ENCODE results near the gene GNAZ.

Gene GNAZ

GRCh38 chr22:23161029-23161428 is 90.7 kb downstream of the GNAZ start:
- no peak for TF ChIP-seq EZH2 (IDR thresholded peaks at IDR 0.05)
- TF ChIP-seq FOXP2 (optimal IDR thresholded peaks at IDR 0.05; ENCODE audit: control extremely low read depth, extremely low read length, insufficient read depth), result no peak
- TF ChIP-seq POLR2AphosphoS5 (IDR thresholded peaks at IDR 0.05; ENCODE audit: borderline replicate concordance, low read depth, low read length), result no peak
- Histone ChIP-seq H3K36me3 (ENCODE audit: insufficient read depth, low read length) (no peaks in the 10 kb centered on the region), H3K4me3 (no peak overlapping the region), H3K9me3 (ENCODE audit: low read depth, low read length) (no peaks in the 10 kb centered on the region), H3K27ac (no peak overlapping the region), H3K9ac (ENCODE audit: insufficient read length) (no peak overlapping the region)
- DNase-seq (ENCODE audit: low read depth, low spot score), result no peak

DNA sequence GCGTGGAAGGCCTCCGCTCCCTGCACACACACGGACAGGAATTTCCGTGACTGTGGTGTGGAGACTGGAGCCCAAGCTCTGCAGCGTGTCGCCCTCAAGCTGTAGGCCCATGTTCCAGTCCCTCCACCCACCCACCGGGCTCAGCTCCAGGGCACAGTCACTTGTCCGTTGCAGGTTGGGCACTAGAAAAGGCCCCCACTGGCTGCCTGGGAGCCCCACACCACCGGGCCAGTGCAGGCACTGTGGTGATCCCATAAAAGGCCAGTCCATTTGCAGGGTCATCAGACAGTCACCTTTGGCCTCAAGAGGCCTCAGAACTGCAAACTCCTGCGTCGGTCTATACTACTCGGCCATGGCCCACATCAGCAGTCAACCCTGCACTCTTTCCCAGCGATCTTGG is 91.3 kb downstream of the GNAZ start:
- no peak for DNase-seq (ENCODE audit: low read depth, low spot score)
- Histone ChIP-seq H3K36me3 (ENCODE audit: insufficient read depth, low read length) (no peaks in the 10 kb centered on the region), H3K9ac (ENCODE audit: insufficient read length) (no peak overlapping the region), H3K9me3 (ENCODE audit: low read depth, low read length) (no peaks in the 10 kb centered on the region), H3K4me3 (no peak overlapping the region), H3K27ac (no peak overlapping the region)
- no peak for TF ChIP-seq FOXP2 (optimal IDR thresholded peaks at IDR 0.05; ENCODE audit: control extremely low read depth, extremely low read length, insufficient read depth)
- no peak for TF ChIP-seq POLR2AphosphoS5 (IDR thresholded peaks at IDR 0.05; ENCODE audit: borderline replicate concordance, low read depth, low read length)
- no peak for TF ChIP-seq EZH2 (IDR thresholded peaks at IDR 0.05)

GRCh38 chr22:23163665-23164064 is 93.3 kb downstream of the GNAZ start:
- no peak overlapping the region for H3K9ac ChIP-seq (ENCODE audit: insufficient read length)

DNA sequence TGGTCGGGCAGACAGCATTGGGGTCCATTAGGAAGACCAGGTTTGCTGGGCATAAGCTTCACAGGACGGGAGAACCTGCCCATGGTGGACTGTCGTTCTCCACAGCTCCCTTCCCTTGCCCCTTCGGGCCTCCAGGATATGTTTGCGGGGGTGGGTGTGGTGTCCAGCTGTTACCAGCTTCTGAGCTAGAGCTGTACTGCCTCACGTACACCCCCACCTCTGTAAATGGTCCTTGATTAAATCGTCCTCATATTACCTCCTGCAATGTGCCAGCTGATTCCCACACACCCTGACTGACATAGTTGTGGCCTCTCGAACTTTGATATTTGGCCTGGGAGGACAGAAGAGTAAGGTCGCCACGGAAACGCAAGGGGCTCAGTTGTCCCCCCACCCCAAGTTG is 93.8 kb downstream of the GNAZ start:
- no peak for DNase-seq (ENCODE audit: low read depth, low spot score)
- no peak overlapping the region for H3K27ac ChIP-seq
- H3K4me3 ChIP-seq, result no peak overlapping the region
- H3K9ac ChIP-seq (ENCODE audit: insufficient read length), result no peak overlapping the region
- TF ChIP-seq EZH2 (IDR thresholded peaks at IDR 0.05) (no peak), FOXP2 (optimal IDR thresholded peaks at IDR 0.05; ENCODE audit: control extremely low read depth, extremely low read length, insufficient read depth) (no peak)
- H3K36me3 ChIP-seq (ENCODE audit: insufficient read depth, low read length), result no peaks in the 10 kb centered on the region
- no peaks in the 10 kb centered on the region for H3K9me3 ChIP-seq (ENCODE audit: low read depth, low read length)

More at GRCh38 chr22:23163665-23164064, 93.3 kb downstream of the GNAZ start:
- Histone ChIP-seq H3K4me3 (no peak overlapping the region), H3K27ac (no peak overlapping the region), H3K9me3 (ENCODE audit: low read depth, low read length) (no peaks in the 10 kb centered on the region), H3K36me3 (ENCODE audit: insufficient read depth, low read length) (no peaks in the 10 kb centered on the region)
- no peak for TF ChIP-seq POLR2AphosphoS5 (IDR thresholded peaks at IDR 0.05; ENCODE audit: borderline replicate concordance, low read depth, low read length)
- TF ChIP-seq EZH2 (IDR thresholded peaks at IDR 0.05), result no peak
- TF ChIP-seq FOXP2 (optimal IDR thresholded peaks at IDR 0.05; ENCODE audit: control extremely low read depth, extremely low read length, insufficient read depth), result no peak
- DNase-seq (ENCODE audit: low read depth, low spot score), result no peak

- H3K9ac ChIP-seq (ENCODE audit: insufficient read length), result no peak overlapping the region
- no peak overlapping the region for H3K4me3 ChIP-seq
- TF ChIP-seq EZH2 (IDR thresholded peaks at IDR 0.05), result no peak
- H3K27ac ChIP-seq, result no peak overlapping the region
- no peaks in the 10 kb centered on the region for H3K36me3 ChIP-seq (ENCODE audit: insufficient read depth, low read length)
- no peak for DNase-seq (ENCODE audit: low read depth, low spot score)
- no peaks in the 10 kb centered on the region for H3K9me3 ChIP-seq (ENCODE audit: low read depth, low read length)
Measured at GRCh38 chr22:23166042-23166831, 95.9 kb downstream of the GNAZ start.

GRCh38 chr22:23166841-23167616 is 96.7 kb downstream of the GNAZ start:
- H3K9me3 ChIP-seq (ENCODE audit: low read depth, low read length), result no peaks in the 10 kb centered on the region
- DNase-seq (ENCODE audit: low read depth, low spot score), result no peak
- TF ChIP-seq POLR2AphosphoS5 (IDR thresholded peaks at IDR 0.05; ENCODE audit: borderline replicate concordance, low read depth, low read length) (no peak), FOXP2 (optimal IDR thresholded peaks at IDR 0.05; ENCODE audit: control extremely low read depth, extremely low read length, insufficient read depth) (no peak), EZH2 (IDR thresholded peaks at IDR 0.05) (no peak)
- no peak overlapping the region for H3K27ac ChIP-seq
- H3K9ac ChIP-seq (ENCODE audit: insufficient read length), result no peak overlapping the region
- no peaks in the 10 kb centered on the region for H3K36me3 ChIP-seq (ENCODE audit: insufficient read depth, low read length)
- no peak overlapping the region for H3K4me3 ChIP-seq

- H3K36me3 ChIP-seq (ENCODE audit: insufficient read depth, low read length), result no peaks in the 10 kb centered on the region
- H3K9me3 ChIP-seq (ENCODE audit: low read depth, low read length), result no peaks in the 10 kb centered on the region
- TF ChIP-seq FOXP2 (optimal IDR thresholded peaks at IDR 0.05; ENCODE audit: control extremely low read depth, extremely low read length, insufficient read depth) (no peak), POLR2AphosphoS5 (IDR thresholded peaks at IDR 0.05; ENCODE audit: borderline replicate concordance, low read depth, low read length) (no peak), EZH2 (IDR thresholded peaks at IDR 0.05) (no peak)
- no peak overlapping the region for H3K4me3 ChIP-seq
- DNase-seq (ENCODE audit: low read depth, low spot score), result no peak
- H3K27ac ChIP-seq, result no peak overlapping the region
- no peak overlapping the region for H3K9ac ChIP-seq (ENCODE audit: insufficient read length)
Measured at GRCh38 chr22:23168391-23169042, 98.2 kb downstream of the GNAZ start.

- no peak for TF ChIP-seq POLR2AphosphoS5 (IDR thresholded peaks at IDR 0.05; ENCODE audit: borderline replicate concordance, low read depth, low read length)
- TF ChIP-seq EZH2 (IDR thresholded peaks at IDR 0.05), result no peak
- TF ChIP-seq FOXP2 (optimal IDR thresholded peaks at IDR 0.05; ENCODE audit: control extremely low read depth, extremely low read length, insufficient read depth), result no peak
- DNase-seq (ENCODE audit: low read depth, low spot score), result no peak
- H3K9me3 ChIP-seq (ENCODE audit: low read depth, low read length), result no peaks in the 10 kb centered on the region
- no peaks in the 10 kb centered on the region for H3K36me3 ChIP-seq (ENCODE audit: insufficient read depth, low read length)
- no peak overlapping the region for H3K9ac ChIP-seq (ENCODE audit: insufficient read length)
- no peak overlapping the region for H3K4me3 ChIP-seq
- H3K27ac ChIP-seq, result no peak overlapping the region
Measured at GRCh38 chr22:23169043-23169406, 98.7 kb downstream of the GNAZ start.
